Tibial nerve (tissue), 4 donors: ENCODE results near the gene UPF3A. TPM values are rescaled to one million over a fixed set of nuclear protein-coding genes. Genes with fewer than 3 reads are reported as not detected.
A peak's percentile ranks its signal among the peaks of the same experiment; 100 is the strongest.

Source experiments
- DNase-seq, 2 donors: peaks; one replicate each; pipeline ENCODE4 v3.0.0-alpha.2; 2019; ENCODE audit warnings: low spot score in 2 of 2
- H3K27ac ChIP-seq, 4 donors: fragments of 200-600 bp; sonication (generic) in 3 of 4; one replicate each; pipeline ENCODE4 v1.5.1; 2017 to 2019; ENCODE audit warnings: mild to moderate bottlenecking in 1 of 4
- H3K27me3 ChIP-seq, 2 donors: fragments of 200-600 bp; sonication (generic) in 1 of 2; one replicate each; pipeline versions ENCODE4 v1.5.1 to v1.6.0; 2017 to 2019
- H3K36me3 ChIP-seq, 3 donors: fragments of 200-600 bp; sonication (generic); one replicate each; pipeline ENCODE4 v1.5.1; 2018 to 2019
- H3K4me1 ChIP-seq, 4 donors: fragments of 200-600 bp; sonication (generic) in 3 of 4; one replicate each; pipeline ENCODE4 v1.5.1; 2017 to 2019
- H3K4me3 ChIP-seq, 4 donors: fragments of 200-600 bp; sonication (generic) in 3 of 4; one replicate each; pipeline ENCODE4 v1.5.1; 2017 to 2019; ENCODE audit warnings: mild to moderate bottlenecking in 1 of 4, moderate library complexity in 1 of 4
- H3K9me3 ChIP-seq, 4 donors: fragments of 200-600 bp; sonication (generic) in 3 of 4; one replicate each; pipeline ENCODE4 v1.5.1; 2017 to 2019
- EP300 ChIP-seq, 2 donors: sonication (generic); formaldehyde crosslinking; IDR thresholded peaks; one replicate each; pipeline ENCODE4 v1.6.1; 2017; ENCODE audit warnings: antibody characterized with exemption in 2 of 2, mild to moderate bottlenecking in 1 of 2
- POLR2A ChIP-seq, 2 donors: fragments of 450-650 bp; IDR thresholded peaks; one replicate each; pipeline ENCODE4 v1.6.1; 2017; ENCODE audit warnings: antibody characterized with exemption in 2 of 2, mild to moderate bottlenecking in 2 of 2, moderate library complexity in 2 of 2
- WGBS, 2 donors: methylation state at CpG; one replicate each; pipeline ENCODE4 v1.1.5; 2018; 5-methylcytosine and 5-hydroxymethylcytosine counted together
- total RNA-seq, 4 donors: library from RNA; depleted of rRNA; stranded (reverse); fragments of >200 nt; gene quantifications; one replicate each; pipeline ENCODE4 v1.1.0, GENCODE V29; 2016
- TF ChIP-seq, protein P1 (sequence below), 5 experiments: fragments of 200-600 bp in 3 of 5; fragments of 450-650 bp in 2 of 5; sonication (generic) in 3 of 5; IDR thresholded peaks; one replicate each; pipeline ENCODE4 v1.5.1; 2016 to 2019; ENCODE audit warnings: antibody characterized with exemption in 5 of 5, mild to moderate bottlenecking in 3 of 5, moderate library complexity in 2 of 5

The UPF3A gene
- total RNA-seq, 4 donors from 2014 or later: 62.7 to 89.2 (median 80.2) TPM

DNA sequence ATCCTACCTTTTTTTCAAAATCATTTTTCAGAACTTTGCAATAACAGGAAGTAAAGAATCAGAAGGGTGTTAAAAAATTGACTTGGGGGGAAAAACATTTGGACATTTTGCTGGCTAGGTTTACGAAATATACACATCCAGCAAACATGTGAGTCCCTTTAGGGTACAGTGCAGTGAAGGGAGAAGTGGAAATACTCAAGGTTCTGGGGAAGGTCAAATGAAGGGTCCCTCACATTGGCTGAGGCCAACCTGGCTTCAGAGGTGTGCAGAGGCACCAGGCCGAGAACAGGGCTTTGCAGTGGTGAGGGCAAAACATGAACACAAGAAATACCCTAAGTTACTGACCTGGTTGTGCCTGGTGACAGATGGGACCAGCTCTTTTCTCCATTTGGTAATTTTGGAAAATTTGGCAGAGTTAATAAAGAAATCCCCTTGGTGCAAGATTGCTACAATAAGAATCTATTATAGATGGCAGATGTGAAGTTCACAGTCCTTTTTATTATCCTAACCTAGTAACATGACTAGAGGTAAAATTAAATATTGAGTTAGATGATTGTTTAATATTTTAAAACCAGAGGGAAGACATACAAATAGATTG, 1.5 kb upstream of the UPF3A start:
- Histone ChIP-seq H3K4me1 (peaks cover 0 to 37% (median 13%) of the 10 kb centered on the region in 4 donors), H3K4me3 (no peak overlapping the region), H3K27ac (peak overlapping the region in 3 of 4 donors; percentile 97), H3K36me3 (peaks cover 0 to 40% (median 0%) of the 10 kb centered on the region in 3 donors), H3K9me3 (no peaks in the 10 kb centered on the region), H3K27me3 (no peaks in the 10 kb centered on the region)
- TF ChIP-seq, protein P1, sequence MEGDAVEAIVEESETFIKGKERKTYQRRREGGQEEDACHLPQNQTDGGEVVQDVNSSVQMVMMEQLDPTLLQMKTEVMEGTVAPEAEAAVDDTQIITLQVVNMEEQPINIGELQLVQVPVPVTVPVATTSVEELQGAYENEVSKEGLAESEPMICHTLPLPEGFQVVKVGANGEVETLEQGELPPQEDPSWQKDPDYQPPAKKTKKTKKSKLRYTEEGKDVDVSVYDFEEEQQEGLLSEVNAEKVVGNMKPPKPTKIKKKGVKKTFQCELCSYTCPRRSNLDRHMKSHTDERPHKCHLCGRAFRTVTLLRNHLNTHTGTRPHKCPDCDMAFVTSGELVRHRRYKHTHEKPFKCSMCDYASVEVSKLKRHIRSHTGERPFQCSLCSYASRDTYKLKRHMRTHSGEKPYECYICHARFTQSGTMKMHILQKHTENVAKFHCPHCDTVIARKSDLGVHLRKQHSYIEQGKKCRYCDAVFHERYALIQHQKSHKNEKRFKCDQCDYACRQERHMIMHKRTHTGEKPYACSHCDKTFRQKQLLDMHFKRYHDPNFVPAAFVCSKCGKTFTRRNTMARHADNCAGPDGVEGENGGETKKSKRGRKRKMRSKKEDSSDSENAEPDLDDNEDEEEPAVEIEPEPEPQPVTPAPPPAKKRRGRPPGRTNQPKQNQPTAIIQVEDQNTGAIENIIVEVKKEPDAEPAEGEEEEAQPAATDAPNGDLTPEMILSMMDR (IDR thresholded peaks at IDR 0.05): no peak
- TF ChIP-seq EP300 (IDR thresholded peaks at IDR 0.05) (no peak), POLR2A (IDR thresholded peaks at IDR 0.05) (no peak)
- DNase-seq: no peak
- whole genome bisulfite sequencing, 2 donors: 81 to 91% methylated on average over 2 of the region's 2 CpGs

DNA sequence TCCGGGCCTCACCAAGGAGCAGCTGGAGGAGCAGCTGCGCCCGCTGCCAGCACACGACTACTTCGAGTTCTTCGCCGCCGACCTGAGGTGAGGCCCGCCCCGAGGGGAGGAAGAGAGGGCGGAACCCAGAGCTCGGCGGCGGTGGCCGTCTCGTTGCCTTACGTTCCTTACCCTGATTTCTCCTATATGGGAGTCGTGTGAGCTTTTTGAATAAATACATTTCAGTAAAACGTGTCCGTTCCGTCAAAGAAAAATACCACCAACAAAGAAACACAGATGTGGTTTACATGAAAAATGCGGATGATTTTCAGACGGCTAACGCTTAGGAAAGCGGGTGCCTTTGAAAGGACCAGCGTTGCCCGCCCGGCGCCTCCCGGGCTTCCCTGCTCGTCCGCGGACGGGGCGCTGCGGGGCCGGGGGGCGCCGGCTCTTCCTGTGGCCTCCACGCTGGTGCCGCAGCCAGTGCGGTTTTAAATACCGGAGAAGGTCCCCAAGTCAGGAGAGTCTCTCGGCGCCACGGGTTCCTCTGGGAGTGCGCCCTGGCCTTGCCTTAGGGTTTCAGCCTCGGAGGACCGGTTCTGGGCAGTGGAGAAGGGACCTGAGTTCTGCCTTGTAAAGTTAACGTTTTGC, 755 bp downstream of the UPF3A start:
- peak overlapping the region; percentile 62 to 91 (median 76) for H3K4me3 ChIP-seq
- peak in 1 of 2 donors; percentile 59 for DNase-seq
- no peaks in the 10 kb centered on the region for H3K27me3 ChIP-seq
- TF ChIP-seq POLR2A (IDR thresholded peaks at IDR 0.05): peak; percentile 19 to 57
- TF ChIP-seq, protein P1 (IDR thresholded peaks at IDR 0.05): no peak
- peak in 1 of 2 donors; percentile 84 for TF ChIP-seq EP300 (IDR thresholded peaks at IDR 0.05)
- 0% methylated on average over 40 to 45 of the region's 50 CpGs for WGBS, 2 donors
- H3K27ac ChIP-seq: peak overlapping the region; percentile 88 to 97 (median 97)
- H3K9me3 ChIP-seq: no peaks in the 10 kb centered on the region
- H3K36me3 ChIP-seq: peaks cover 3 to 35% (median 7%) of the 10 kb centered on the region in 3 donors
- H3K4me1 ChIP-seq: peaks cover 0 to 41% (median 13%) of the 10 kb centered on the region in 4 donors

DNA sequence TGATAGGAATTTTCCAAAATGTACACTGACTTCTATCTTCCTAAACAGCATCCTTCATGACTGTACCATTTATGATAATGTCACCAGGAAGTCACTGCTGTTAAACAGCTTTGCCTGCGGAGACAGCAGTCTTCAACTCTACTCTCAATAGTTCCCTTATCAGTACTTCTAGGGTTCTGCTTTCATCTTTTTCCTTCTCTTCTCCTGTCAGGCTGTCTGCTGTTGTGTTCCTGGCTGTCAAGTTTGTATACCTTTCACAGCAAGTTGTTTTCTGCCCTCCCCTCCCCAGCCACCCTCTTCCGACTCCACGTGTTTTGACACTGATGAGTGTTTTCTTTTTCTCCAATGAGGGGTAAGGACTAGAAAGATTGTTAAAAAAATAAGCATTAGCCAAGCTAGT, 2.2 kb downstream of the UPF3A start:
- Histone ChIP-seq H3K27ac (no peak overlapping the region), H3K9me3 (no peaks in the 10 kb centered on the region), H3K4me1 (peaks cover 0 to 41% (median 13%) of the 10 kb centered on the region in 4 donors), H3K27me3 (no peaks in the 10 kb centered on the region), H3K36me3 (peaks cover 3 to 39% (median 10%) of the 10 kb centered on the region in 3 donors), H3K4me3 (no peak overlapping the region)
- 63 to 73% methylated on average over 3 of the region's 3 CpGs for WGBS, 2 donors
- DNase-seq: no peak
- no peak for TF ChIP-seq POLR2A (IDR thresholded peaks at IDR 0.05)

DNA sequence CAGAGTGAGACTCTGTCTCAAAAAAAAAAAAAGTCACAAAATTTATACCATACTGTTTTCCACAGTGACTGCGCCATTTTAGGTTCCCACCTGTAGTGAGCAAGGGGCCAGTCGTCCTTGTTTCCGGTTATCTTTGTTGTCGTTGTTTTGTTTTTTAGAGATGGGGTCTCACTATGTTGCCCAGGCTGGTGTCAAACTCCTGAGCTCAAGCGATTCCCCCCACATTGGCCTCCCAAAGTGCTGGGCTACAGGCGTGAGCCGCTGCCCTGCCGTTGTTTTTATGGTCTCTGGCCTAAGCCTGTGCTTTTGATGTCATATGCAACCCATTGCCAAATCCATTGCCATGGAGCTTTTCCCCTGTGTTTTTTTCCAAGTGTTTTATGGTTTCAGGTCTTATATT, 3.3 kb downstream of the UPF3A start:
- peaks cover 0 to 41% (median 13%) of the 10 kb centered on the region in 4 donors for H3K4me1 ChIP-seq
- H3K9me3 ChIP-seq: no peaks in the 10 kb centered on the region
- no peak overlapping the region for H3K27ac ChIP-seq
- H3K36me3 ChIP-seq: peaks cover 3 to 48% (median 10%) of the 10 kb centered on the region in 3 donors
- 90 to 96% methylated on average over 8 of the region's 8 CpGs for WGBS, 2 donors
- no peak for TF ChIP-seq POLR2A (IDR thresholded peaks at IDR 0.05)
- TF ChIP-seq, protein P1 (IDR thresholded peaks at IDR 0.05): no peak
- TF ChIP-seq EP300 (IDR thresholded peaks at IDR 0.05): no peak
- H3K4me3 ChIP-seq: no peak overlapping the region
- DNase-seq: no peak
- H3K27me3 ChIP-seq: no peaks in the 10 kb centered on the region

DNA sequence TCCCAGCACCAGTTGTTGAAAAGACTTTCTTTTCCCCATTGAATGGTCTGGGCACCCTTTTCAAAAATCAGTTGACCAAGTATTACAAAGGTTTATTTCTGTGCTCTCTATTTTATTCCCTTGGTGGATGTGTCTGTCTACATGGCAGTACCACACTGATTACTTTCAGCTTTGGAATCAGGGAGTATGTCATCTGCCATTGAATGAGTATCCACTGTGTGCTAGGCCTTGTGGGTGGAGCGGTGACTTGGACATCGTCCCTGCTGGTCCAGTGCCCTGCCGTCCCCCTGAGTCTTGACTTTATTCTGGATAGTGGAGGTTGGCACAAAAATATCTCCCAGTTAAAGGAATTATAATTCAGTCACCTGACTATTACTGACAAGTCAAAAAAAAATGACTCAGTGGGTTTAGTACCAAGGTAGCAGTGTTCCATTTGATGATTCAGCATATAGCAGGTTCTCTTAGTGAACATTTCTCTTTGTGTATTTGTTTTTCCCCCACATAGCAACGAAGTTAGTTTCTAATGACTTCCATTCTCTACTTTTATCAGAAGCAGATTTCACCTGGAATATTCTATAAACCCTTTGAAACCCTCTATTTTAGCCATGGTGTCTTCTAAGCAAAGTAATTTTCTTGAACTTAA, 3.9 kb downstream of the UPF3A start:
- 71% methylated on average over 4 of the region's 4 CpGs for WGBS, 2 donors
- peaks cover 0 to 35% (median 12%) of the 10 kb centered on the region in 4 donors for H3K4me1 ChIP-seq
- no peak overlapping the region for H3K27ac ChIP-seq
- TF ChIP-seq POLR2A (IDR thresholded peaks at IDR 0.05): no peak
- TF ChIP-seq EP300 (IDR thresholded peaks at IDR 0.05): no peak
- TF ChIP-seq, protein P1 (IDR thresholded peaks at IDR 0.05): no peak
- H3K4me3 ChIP-seq: no peak overlapping the region
- no peak for DNase-seq
- H3K9me3 ChIP-seq: no peaks in the 10 kb centered on the region
- H3K27me3 ChIP-seq: no peaks in the 10 kb centered on the region
- H3K36me3 ChIP-seq: peaks cover 3 to 54% (median 10%) of the 10 kb centered on the region in 3 donors
